Kidney capillary endothelial cell (primary cell): ENCODE measurements around the gene UGT1A6.
A peak's percentile ranks its signal among the peaks of the same experiment; 100 is the strongest.
"Not testable (repeated sequence)": the region's sequence is repeated elsewhere in the genome, so short reads cannot be mapped to it uniquely, and the experiment has no call there.

Experiments used
- DNase-seq: peaks from one replicate; pipeline ENCODE4 v3.0.0-alpha.2; 2018; ENCODE audit warnings: low spot score

Gene UGT1A6

DNA sequence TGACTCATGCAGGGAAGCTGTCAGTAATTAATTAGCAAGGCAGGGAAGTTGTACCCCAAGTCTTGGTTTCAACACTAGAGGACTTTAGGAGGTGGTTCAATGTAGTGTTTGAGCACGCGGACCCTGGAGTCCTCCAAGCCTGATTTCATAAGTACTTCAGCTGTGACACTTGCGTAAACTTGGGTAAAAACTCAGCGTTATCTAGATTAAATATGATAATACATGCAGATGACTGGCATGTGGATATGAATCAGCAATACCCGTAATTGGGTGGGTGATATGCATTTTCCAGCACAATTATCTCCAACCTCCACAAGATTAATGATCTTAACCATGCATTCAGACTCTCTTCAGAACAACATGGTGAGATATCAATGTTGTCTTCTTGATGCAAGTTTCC is 5.8 kb upstream of the UGT1A6 start:
- DNase-seq = no peak

DNA sequence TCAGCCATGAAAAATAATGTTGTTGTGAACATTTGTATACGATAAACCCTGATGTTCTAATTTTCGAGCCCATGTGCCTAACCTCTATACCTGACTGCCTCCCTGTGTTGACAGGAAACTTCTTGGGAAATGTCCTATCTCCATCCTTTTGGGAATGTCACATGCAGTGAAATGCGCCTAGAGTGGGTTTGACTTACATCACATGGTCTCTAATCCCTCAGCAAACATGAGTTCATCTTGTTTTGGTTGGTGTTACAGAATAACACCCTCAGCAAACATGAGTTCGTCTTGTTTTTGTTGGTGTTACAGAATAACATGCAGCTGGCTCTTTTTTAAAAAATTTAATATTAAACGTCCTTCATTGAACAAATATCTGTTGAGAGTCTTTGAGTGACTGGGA is 4.3 kb upstream of the UGT1A6 start:
- DNase-seq = no peak

DNA sequence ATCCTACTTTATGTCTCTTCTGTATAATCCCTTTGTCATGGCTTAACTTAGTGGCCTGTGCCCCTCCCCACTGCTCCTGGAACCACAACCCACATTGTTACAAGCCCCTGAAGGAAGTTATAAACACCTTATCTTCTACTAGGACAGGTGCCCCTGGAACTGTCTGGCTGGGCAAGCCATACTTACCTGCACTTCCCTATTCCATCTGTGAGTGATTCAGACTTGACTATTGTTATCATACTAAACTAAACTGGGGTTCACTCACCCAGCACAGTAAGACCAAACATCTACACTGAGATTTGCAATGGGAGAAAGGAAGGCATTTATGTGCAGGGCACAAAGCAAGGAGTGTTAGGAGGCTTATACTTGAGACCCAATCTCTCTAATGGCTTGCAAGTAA is 3.7 kb upstream of the UGT1A6 start:
- no peak for DNase-seq

DNA sequence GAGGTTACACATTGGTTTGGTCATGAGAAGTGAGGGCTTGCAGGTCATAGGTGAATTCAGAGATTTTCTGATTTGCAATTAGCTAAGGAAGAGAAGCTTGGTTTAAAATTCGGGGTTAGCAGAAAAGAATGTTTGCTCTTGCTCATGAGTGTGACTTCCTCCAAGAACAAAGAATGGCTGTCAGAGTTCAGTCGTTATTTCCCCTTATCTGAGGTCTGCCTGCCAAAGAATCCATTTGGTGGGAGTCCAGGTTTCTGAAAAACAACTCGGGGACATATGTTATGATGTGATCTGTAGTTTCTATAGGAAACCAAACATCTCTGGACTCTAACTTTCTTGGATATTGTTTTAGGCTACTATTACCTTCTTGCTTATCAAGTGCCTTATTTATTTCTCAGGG is 3.2 kb upstream of the UGT1A6 start:
- no peak for DNase-seq

DNA sequence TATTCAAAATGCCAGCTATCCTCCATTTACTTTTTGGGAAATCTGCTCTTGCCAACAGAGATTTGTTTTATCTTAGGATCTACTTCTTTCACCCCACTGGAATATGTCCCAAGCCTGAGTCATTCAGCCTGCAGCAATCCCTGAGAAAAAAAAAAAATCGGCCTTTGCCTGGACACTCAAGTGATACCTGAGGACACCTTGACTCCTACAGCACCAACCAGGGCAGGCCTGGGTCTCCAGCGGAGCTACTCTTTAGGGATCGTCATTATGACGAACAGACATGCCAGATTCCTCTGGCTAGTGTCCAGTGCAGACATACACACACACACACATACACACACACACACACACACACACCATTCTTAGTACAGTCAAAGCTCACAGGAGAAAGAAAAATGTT is 2.2 kb upstream of the UGT1A6 start:
- DNase-seq = no peak

DNA sequence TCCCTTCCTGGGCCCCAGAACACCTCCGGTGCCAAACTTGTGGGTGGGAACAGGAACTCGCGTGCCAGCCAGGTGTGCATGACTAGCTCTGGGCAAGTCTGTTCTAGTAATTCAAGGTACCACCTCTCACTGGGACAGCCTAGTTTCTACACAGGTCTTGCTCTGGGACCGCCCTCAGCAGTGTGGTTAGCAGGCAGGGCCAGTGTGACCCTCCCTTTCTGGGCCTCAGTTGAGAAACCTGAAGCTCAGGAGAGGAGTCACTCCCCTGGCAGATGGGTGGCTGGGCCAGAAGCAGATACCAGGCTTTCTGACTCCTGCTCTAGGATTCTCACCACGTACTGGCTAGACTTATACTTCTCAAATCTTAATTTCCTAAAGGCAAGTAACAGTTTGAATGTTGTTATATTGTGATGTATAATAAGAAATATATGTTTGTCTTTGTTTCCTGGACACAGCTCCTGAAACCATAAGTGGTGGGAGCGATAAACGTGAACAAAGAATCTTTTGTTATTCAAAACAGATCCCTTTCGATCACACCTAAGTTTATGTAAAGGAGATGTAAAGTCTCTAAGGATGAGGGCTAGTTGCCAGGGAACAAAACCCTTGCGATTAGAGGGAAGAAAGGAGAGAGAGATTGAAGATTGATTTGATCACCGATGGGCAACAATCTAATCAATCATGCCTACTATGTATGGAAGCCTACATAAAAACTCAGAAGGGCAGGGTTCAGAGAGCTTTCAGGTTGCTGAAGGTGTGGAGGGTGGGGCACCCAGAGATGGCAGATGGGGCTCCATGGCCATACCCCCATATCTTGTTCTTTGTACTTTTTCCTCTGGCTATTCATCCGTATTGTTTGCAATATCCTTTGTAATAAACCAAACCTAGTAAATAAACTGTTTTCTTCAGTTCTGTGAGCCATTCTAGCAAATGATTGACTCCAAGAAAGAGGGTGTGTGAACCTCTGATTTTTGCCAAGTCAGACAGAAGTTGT is 952 bp upstream of the UGT1A6 start:
- no peak for DNase-seq

DNA sequence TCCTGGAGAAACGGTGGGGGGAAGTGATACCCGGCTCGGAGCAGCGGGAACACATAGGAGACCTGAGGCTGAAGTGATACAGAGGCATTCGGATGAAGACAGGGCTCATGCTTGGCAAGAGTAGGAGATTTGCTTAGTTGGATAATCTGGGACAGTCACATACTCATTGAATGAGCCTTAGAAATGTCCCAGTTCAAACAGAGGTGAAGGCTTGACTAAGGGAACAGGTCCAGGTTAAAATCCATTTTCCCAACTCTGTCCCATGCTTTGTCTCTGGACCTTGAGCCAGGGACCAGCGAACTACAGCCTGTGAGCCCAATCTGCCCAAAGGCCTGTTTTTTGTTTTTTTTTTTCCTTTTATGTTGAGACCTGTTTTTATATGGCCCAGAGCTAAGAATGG is 1.3 kb downstream of the UGT1A6 start:
- no peak for DNase-seq

DNA sequence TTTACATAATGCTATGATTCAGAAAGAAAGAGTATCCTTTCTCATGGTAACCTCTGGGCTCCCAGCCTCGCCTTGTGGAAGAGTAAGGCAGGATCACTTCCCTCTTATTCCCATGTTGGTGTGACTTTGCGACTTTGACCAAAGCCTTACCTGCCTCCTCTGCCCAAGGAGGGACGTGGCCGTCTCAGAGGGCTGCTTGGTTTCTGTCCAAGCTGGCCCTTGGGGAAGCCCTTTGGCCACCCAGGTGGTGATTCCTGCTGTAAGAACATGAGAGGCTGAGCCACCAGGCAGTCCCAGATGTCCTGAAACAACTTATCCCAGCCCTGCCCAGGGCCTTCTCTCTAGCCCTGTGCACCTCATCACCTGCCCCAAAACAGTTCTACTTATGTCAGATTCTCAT is 6.0 kb downstream of the UGT1A6 start:
- no peak for DNase-seq

DNA sequence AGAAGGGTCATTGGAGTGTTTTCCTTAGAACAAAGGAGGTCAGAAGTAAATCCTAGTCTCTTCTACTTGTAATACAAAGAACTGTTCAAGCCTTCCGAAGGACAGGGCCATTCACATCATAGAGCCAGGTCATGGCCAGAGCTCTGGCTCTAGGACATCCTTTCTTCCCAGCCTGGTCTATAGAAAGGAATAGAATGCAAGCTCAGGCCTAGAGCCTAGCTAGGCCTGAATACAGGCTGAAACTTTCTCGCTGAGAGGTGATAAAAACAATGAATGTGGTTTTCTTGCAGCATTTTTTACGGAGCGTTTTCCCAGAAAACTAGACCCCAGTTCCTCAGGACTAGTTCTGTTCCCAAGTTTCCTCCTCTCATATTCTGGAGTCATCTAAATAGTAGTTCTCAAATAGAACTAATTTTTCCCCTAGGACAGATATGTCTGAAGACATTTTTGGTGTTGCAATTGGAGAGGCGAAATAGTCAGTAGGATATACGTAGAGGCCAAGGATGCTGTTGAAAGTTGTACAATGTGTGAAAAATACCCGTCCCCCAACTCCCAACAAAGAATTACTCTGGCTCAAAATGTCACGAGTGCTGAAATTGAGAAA is 6.8 kb downstream of the UGT1A6 start:
- DNase-seq = no peak

DNA sequence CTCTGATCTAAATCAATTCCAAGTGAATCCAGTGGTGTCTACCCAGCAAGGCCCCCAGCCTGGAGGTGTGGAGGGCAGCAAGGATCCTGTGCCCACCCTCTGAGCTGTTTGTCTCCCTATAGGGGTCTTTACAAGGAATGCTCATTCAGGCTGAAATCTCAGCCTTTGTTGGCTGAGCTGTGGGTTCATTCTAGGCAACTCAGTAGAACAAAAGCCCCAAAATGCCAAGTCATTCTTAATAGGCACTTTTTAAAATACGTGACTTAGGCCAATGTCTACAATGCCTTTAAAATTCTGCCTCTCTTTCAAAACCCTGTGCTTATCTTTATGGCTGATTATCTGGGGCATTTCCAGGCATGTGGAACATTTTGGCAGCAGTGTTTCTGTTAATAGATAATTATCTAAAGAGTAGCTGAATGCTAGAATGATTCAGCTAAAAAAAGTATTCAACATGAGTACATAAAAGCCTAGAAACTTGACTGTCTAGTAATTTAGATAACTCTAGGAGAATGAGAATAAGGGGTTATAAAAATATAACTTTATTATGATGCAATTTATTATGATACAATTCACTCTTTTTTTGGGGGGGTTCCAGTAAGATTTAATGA is 7.4 kb downstream of the UGT1A6 start:
- DNase-seq = no peak

DNA sequence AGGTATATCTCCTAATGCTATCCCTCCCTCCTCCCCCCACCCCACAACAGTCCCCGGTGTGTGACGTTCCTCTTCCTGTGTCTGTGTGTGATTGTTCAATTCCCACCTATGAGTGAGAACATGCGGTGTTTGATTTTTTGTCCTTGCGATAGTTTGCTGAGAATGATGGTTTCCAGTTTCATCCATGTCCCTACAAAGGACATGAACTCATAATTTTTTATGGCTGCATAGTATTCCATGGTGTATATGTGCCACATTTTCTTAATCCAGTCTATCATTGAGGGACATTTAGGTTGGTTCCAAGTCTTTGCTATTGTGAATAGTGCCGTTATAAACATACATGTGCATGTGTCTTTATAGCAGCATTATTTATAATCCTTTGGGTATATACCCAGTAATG is 8.2 kb downstream of the UGT1A6 start:
- DNase-seq = not testable (repeated sequence)

DNA sequence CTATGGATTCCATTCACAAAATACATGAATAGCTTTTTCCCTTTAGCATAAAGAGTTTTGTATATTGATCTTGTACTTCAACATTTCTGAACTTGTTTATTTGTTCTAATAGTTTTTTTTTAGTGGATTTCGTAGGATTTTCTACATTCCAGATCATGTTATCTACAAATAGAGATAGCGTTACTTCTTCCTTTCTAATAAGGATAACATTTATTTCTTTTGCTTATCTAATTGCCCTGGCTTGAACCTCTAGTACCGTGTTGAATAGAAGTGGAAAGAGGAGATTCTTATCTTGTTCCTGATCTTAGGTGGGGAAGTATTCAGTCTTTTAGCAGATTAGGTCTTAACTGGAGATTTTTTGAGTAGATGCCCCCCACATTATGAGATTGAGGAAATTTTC is 9.5 kb downstream of the UGT1A6 start:
- DNase-seq = no peak

DNA sequence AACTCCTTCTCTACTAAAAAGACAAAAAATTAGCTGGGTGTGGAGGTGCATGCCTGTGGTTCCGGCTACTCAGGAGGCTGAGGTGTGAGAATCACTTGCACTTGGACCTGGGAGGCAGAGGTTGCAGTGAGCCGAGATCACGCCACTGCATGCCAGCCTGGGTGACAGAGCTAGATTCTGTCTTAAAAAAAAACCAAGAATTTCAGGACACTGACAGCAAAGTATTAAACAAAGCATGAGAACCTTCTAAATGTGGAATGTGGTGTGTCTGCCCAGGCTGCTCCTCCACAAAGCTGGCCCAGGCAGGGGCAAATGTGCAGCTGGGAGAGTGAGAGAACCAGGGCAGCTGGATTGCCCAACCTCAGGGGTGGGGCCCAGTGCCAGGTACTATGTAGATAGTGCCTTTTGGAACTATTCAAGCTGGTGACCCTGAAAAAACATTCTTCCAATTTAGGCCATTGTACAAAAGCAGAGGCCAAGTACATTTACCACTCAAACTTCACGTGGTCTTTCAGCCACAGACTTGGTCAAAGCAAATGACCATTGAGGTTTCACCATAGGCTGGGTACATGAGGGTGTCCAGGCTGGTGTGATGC is 13.3 kb downstream of the UGT1A6 start:
- DNase-seq = no peak

DNA sequence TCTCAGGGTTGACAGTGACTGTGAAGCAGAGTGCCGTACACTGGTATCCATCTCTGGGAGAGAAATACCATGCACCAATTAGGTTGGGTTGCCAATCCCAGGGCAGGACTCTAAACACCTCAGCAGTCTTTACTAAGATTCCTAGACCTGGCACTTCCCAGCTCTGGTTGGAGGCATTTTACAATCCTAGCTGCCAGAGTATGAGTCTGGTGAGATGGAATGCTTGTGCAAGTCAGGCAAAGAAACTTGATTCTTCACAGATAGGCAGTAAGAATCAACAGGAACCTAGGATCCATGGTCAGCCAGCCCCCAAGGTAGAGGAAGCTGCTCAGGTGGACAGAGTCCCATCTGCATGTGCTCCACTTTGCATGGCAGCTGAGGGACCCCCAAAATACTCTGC is 14.0 kb downstream of the UGT1A6 start:
- no peak for DNase-seq

DNA sequence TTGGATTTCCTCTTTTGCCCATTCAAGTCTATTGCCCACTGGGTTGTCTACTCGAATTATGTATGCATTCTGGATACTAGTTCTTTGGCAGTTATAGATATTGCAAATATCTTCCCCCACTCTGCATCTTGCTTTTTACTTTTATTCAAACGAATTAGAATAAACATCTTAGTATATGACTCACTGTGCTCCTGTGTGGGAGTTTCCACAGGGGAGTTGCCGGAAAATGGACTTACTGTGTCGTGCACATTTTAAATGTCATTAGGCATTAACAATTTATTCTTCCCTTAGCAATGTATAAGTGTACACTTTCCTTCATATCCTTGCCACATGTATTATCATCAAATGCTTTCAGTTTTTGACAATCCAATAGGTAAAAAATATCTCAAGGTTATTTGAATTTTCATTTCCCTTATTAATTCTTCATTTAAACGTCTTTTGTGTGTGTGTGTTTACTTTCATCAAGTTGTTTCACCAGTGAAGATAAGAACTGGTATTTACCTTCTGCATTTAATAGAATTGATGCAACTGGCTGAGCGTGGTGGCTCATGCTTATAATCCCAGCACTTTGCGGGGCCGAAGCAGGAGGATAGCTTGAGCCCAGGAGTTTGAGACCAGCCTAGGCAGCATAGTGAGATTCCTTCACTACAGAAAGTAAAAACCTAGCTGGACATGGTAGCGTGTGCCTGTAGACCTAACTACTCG is 15.4 kb downstream of the UGT1A6 start:
- DNase-seq = no peak

DNA sequence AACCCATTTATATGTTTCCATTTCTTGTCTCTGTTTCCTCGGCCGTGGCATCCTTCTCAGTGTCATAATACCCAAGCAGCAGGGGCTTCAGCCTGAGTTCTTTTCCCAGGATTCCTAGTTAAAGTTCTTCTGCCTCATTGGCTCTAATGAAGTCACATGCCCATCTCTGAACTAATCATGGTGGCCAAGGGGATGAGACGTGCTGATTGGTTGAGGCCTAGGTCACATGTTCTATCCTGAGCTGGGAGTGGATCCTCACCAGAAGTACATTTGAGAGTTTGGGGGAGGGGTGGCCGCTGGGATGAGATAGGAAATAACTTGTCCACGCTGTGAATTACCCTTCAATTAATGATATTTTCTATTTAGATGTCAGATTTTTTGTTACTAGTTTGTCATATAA is 16.3 kb downstream of the UGT1A6 start:
- DNase-seq = no peak

DNA sequence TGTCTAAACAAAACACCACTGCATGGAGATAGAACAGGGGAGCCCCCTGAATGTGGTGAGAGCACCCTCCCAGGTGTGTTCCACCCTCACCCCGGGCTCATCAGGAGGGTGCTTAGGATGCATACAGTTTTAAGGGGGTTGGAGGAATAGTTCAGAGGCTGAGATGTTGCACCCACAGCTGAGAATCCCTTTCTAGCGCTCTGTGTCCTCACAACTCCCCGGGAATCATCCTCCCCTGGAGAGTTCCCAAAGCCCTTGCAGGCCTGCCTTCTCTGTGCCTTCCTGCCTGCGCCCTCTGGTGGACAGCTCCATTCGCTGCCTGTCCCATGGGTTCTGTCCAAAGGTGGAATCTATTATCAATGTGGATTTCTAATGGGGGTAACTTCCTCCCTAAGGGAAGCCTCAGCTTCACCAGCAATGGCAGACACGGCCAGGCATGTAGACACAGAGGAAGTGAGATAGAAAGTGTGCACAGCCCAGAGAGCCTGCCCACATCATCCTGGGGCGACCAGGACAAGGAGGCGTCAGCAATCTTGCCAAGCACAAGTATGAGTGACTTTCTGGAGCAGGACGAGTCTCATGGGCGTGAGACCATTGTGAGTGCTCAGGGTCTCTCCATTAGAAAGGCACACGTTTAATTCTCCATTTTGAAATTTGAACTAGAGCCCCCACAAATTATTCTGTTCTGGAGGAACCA is 18.8 kb downstream of the UGT1A6 start:
- DNase-seq = peak; percentile 57

DNA sequence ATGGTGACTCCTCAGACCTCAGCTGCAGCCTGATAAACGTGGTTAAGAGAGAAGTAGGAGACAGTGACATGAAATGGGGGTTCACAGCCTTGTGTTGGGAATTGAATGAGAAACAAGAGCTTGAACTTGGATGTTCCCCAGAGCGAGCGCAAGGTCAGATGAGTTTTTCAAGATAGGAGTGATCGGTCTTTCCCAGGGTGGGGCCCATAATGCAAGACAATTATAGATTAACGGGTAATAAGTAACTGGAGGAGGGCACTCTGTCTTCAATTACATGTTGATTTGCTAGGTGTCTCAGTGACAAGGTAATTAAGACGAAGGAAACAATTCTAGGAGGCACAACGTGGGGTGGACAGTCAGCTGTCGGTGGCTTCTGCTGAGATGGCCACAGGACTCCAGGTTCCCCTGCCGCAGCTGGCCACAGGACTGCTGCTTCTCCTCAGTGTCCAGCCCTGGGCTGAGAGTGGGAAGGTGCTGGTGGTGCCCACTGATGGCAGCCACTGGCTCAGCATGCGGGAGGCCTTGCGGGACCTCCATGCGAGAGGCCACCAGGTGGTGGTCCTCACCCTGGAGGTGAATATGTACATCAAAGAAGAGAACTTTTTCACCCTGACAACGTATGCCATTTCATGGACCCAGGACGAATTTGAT is 20.0 kb downstream of the UGT1A6 start, which contains the start of gene UGT1A5:
TSS of gene UGT1A5 (plus strand) at position 297 of the 651 bp plus-strand sequence. CDS start at position 382, 85 bp downstream.
- no peak for DNase-seq

DNA sequence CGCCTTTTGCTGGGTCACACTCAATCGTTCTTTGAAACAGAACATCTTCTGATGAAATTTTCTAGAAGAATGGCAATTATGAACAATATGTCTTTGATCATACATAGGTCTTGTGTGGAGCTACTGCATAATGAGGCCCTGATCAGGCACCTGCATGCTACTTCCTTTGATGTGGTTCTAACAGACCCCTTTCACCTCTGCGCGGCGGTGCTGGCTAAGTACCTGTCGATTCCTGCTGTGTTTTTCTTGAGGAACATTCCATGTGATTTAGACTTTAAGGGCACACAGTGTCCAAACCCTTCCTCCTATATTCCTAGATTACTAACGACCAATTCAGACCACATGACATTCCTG is 20.5 kb downstream of the UGT1A6 start:
- DNase-seq = no peak

DNA sequence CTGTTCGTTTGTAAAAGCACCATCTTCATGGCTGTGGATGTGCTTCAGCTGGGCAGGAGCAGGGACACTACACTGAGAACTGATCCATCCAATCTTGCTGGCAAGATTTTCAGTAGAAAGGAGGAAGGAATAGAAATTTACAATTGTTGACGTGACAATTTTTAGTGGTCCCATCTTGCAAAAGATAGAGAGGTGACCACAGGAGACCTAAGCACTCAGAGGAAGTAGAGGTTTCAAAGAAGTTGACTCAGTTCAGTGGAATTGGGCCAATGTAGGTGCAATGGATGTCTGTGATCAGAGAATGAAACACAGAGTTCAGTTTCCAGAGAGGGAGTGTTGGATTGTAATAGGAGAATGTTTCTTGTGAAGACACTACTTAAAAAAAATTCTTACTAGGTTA is 21.4 kb downstream of the UGT1A6 start:
- DNase-seq = no peak

DNA sequence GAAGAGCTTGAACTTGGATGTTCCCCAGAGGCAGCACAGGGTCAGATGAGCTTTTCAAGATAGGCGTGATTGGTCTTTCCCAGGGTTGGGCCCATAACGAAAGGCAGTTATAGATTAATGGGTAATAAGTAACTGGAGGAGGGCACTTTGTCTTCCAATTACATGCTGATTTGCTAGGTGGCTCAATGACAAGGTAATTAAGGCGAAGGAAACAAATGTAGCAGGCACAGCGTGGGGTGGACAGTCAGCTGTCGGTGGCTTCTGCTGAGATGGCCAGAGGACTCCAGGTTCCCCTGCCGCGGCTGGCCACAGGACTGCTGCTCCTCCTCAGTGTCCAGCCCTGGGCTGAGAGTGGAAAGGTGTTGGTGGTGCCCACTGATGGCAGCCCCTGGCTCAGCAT is 25.9 kb downstream of the UGT1A6 start, which contains the start of gene UGT1A4:
TSS of gene UGT1A4 (plus strand) at position 185 of the 400 bp plus-strand sequence. CDS start at position 270, 85 bp downstream.
- DNase-seq = no peak
